Dermis blood vessel endothelial cell (primary cell): ENCODE data around the gene ENDOU. TPM values are rescaled to one million over a fixed set of nuclear protein-coding genes. Genes with fewer than 3 reads are reported as not detected.

Experiments
- DNase-seq: peaks from one replicate; pipeline ENCODE4 v3.0.0; 2010
- total RNA-seq: library from RNA; depleted of rRNA; stranded (reverse); fragments of >200 nt; gene quantifications from 2 replicates; pipeline ENCODE4 v1.2.3, GENCODE V29; 2014

Gene ENDOU
- total RNA-seq, 1 donor from 2014 or later, result not detected

GRCh38 chr12:47757364-47757839 is 32.1 kb upstream of the ENDOU start:
- no peak for DNase-seq

GRCh38 chr12:47755655-47756562 is 30.6 kb upstream of the ENDOU start:
- no peak for DNase-seq

GRCh38 chr12:47754881-47755280 is 29.6 kb upstream of the ENDOU start:
- no peak for DNase-seq

GRCh38 chr12:47754126-47754525 is 28.8 kb upstream of the ENDOU start:
- no peak for DNase-seq

- peak; percentile 80 for DNase-seq
These were observed 28.0 kb upstream of the ENDOU start for GRCh38 chr12:47753021-47754001.

- DNase-seq, result no peak
These were observed 27.3 kb upstream of the ENDOU start for GRCh38 chr12:47752552-47752951.

GRCh38 chr12:47752121-47752520 is 26.8 kb upstream of the ENDOU start:
- DNase-seq, result no peak

- DNase-seq, result no peak
These were observed 26.3 kb upstream of the ENDOU start for GRCh38 chr12:47751561-47751960.

GRCh38 chr12:47750916-47751470 is 25.7 kb upstream of the ENDOU start:
- DNase-seq, result no peak

GRCh38 chr12:47750229-47750798 is 25.0 kb upstream of the ENDOU start:
- DNase-seq, result no peak

GRCh38 chr12:47748899-47749298 is 23.6 kb upstream of the ENDOU start:
- no peak for DNase-seq

- no peak for DNase-seq
These were observed 23.2 kb upstream of the ENDOU start for GRCh38 chr12:47748507-47748828.

- no peak for DNase-seq
These were observed 22.6 kb upstream of the ENDOU start for GRCh38 chr12:47747596-47748506.

GRCh38 chr12:47747126-47747525 is 21.8 kb upstream of the ENDOU start:
- no peak for DNase-seq

- DNase-seq, result no peak
These were observed 21.2 kb upstream of the ENDOU start for GRCh38 chr12:47746523-47746922.

- DNase-seq, result no peak
These were observed 20.8 kb upstream of the ENDOU start for GRCh38 chr12:47746073-47746472.

GRCh38 chr12:47745485-47746041 is 20.3 kb upstream of the ENDOU start:
- no peak for DNase-seq

- no peak for DNase-seq
These were observed 19.6 kb upstream of the ENDOU start for GRCh38 chr12:47744778-47745436.

GRCh38 chr12:47744005-47744651 is 18.8 kb upstream of the ENDOU start:
- DNase-seq, result peak; percentile 42

- DNase-seq, result no peak
These were observed 18.1 kb upstream of the ENDOU start for GRCh38 chr12:47743311-47743860.
